Mucosa of descending colon (tissue), 3 donors: Measurements from ENCODE around the gene LDHA. TPM values are rescaled to one million over a fixed set of nuclear protein-coding genes. Genes with fewer than 3 reads are reported as not detected.

Experiments
- ATAC-seq: fragments of 200-7000 bp; cut with Tn5 transposase; one replicate; pipeline ENCODE4 v1.9.1; 2020; ENCODE audit warnings: mild to moderate bottlenecking, moderate library complexity
- DNase-seq, 3 donors: peaks; one replicate each; pipeline ENCODE4 v3.0.0-alpha.2; 2020
- H3K36me3 ChIP-seq: fragments of 200-600 bp; one replicate; pipeline ENCODE4 v1.8.0; 2021; ENCODE audit warnings: low read depth, mild to moderate bottlenecking
- H3K4me1 ChIP-seq: fragments of 200-600 bp; one replicate; pipeline ENCODE4 v1.8.0; 2021; ENCODE audit warnings: low read depth, mild to moderate bottlenecking
- H3K4me3 ChIP-seq: fragments of 200-600 bp; one replicate; pipeline ENCODE4 v1.8.0; 2021; ENCODE audit warnings: mild to moderate bottlenecking
- H3K9me3 ChIP-seq: fragments of 200-600 bp; one replicate; pipeline ENCODE4 v1.8.0; 2021; ENCODE audit warnings: mild to moderate bottlenecking
- intact Hi-C, 2 donors: fragments of 100-400 bp; cut with DNase I in 1 of 2; cut with micrococcal nuclease in 1 of 2; formaldehyde crosslinking; loops; one replicate each; pipeline versions ENCODE4 v1.11.0 to v1.11.1; 2022; cut with DNase I, micrococcal nuclease
- total RNA-seq, 3 donors: library from RNA; stranded (reverse); fragmentation: NEBNext Ultra II Directional in 2 of 3; extraction: Animal tissue kit (Norgen Biotek cat#: 25700) in 2 of 3; gene quantifications; one replicate each; pipeline versions ENCODE4 v1.2.1 to v1.2.4, GENCODE V29; 2021 to 2023
- TF ChIP-seq, protein P1 (sequence below): fragments of 200-600 bp; IDR thresholded peaks from one replicate; pipeline ENCODE4 v1.8.0; 2022; ENCODE audit warnings: antibody characterized with exemption, mild to moderate bottlenecking
- donor health status: DM: no; HTN: no; CAD: no; lungs with moderate emphysema.
- donor health status: DM: no; HTN: no; CAD: no.
- donor health status: DM: no; HTN: yes; CAD: no.

The LDHA gene
- total RNA-seq, 3 donors from 2014 or later: 453 to 504 (median 462) TPM

- Histone ChIP-seq H3K4me3 (no peak overlapping the region), H3K36me3 (no peaks in the 10 kb centered on the region), H3K9me3 (no peaks in the 10 kb centered on the region), H3K4me1 (no peaks in the 10 kb centered on the region)
- DNase-seq (no peak), ATAC-seq (no peak)
- TF ChIP-seq, protein P1, sequence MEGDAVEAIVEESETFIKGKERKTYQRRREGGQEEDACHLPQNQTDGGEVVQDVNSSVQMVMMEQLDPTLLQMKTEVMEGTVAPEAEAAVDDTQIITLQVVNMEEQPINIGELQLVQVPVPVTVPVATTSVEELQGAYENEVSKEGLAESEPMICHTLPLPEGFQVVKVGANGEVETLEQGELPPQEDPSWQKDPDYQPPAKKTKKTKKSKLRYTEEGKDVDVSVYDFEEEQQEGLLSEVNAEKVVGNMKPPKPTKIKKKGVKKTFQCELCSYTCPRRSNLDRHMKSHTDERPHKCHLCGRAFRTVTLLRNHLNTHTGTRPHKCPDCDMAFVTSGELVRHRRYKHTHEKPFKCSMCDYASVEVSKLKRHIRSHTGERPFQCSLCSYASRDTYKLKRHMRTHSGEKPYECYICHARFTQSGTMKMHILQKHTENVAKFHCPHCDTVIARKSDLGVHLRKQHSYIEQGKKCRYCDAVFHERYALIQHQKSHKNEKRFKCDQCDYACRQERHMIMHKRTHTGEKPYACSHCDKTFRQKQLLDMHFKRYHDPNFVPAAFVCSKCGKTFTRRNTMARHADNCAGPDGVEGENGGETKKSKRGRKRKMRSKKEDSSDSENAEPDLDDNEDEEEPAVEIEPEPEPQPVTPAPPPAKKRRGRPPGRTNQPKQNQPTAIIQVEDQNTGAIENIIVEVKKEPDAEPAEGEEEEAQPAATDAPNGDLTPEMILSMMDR: no peak
- intact Hi-C loops: no loop called here
Observed at GRCh38 chr11:18429332-18429731, 35.0 kb downstream of the LDHA start.

DNA sequence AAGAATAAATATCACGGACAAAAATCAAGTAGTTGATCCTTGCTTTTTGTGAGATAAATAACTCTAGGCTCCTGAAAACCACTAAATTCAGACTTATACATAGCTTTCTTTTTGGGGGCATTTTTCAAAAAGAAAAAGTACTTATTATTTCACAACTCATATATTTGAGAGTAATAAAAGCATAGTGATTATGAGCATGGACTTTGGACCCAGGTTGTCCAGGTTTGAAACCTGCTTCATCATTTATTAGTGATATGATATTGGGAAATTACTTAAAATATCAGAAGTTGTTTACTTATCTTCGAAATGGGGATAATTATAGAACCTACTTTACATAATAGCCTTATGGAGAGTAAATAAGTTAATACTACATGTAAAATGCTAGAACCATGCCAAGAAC, 44.3 kb downstream of the LDHA start:
- no peak for DNase-seq
- ATAC-seq: no peak
- H3K36me3 ChIP-seq: no peaks in the 10 kb centered on the region
- H3K4me3 ChIP-seq: no peak overlapping the region
- H3K9me3 ChIP-seq: no peaks in the 10 kb centered on the region
- no peaks in the 10 kb centered on the region for H3K4me1 ChIP-seq
- TF ChIP-seq, protein P1: no peak
- intact Hi-C loops: no loop called here

GRCh38 chr11:18449251-18449650, 54.9 kb downstream of the LDHA start:
- TF ChIP-seq, protein P1: no peak
- H3K4me3 ChIP-seq: no peak overlapping the region
- H3K36me3 ChIP-seq: no peaks in the 10 kb centered on the region
- no peaks in the 10 kb centered on the region for H3K9me3 ChIP-seq
- DNase-seq (no peak), ATAC-seq (no peak)
- intact Hi-C loops: no loop called here
- no peaks in the 10 kb centered on the region for H3K4me1 ChIP-seq

DNA sequence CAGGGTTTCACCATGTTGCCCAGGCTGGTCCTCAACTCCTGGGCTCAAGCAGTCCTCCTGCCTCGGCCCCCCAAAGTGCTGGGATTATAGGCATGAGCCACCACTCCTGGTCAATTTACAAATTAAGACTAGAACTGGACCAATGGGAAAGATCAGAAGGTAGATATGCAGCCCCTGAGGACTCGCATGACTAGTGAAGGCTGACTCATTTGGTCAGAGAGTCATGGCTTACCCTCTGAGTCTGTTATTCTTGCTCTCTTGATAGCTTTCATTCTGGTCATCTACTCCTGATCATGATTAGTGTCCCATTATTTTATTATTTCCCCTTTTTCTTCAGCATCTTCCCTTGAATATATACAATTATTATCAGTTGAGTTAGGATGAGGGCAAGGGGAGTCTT, 58.6 kb downstream of the LDHA start:
- H3K36me3 ChIP-seq: no peaks in the 10 kb centered on the region
- H3K4me3 ChIP-seq: no peak overlapping the region
- no peak for ATAC-seq
- intact Hi-C loops: no loop called here
- TF ChIP-seq, protein P1: no peak
- H3K4me1 ChIP-seq: no peaks in the 10 kb centered on the region
- no peaks in the 10 kb centered on the region for H3K9me3 ChIP-seq
- DNase-seq: no peak

DNA sequence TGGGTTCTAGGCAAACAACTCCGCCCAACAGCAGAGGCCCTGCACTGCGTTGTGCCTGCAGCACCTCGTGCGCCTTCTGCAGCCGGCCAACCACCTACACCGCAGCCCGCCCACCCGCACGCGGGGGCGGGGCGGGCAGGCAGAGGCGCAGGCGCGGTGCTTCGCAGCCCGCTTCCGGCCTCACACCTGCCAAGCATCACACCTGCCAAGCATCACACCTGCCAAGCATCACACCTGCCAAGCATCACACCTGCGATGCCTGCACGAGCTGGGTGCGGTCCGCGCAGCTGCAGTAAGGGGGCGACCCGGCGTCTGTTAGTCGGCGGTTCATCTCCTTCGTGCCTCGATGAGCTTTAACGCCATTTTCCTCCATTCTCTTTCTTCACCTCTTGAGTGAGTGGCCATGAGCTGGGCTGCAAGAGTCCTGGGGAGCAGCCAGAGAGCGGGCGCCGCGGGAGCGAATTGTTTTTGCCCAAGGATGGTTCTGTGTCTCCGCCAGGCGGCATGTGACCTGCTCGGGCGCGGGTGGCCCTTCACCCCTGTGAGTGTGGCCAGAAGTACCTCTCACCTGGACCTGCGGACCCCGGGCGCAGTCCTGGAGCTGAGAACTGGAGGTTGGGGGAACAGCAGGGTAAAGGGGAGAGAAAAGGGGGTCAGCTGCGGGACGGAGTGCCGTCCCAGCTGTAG, 61.5 kb downstream of the LDHA start, which contains the start of gene LDHAL6A:
TSS of gene LDHAL6A (plus strand) at position 171 of the 687 bp plus-strand sequence. CDS start 825 bp downstream, outside the sequence.
- no peak for ATAC-seq
- no peak within 1 kb of the TSS for H3K4me3 ChIP-seq
- H3K9me3 ChIP-seq: no peaks in the 10 kb centered on the region
- no peak for DNase-seq
- no peaks in the 10 kb centered on the region for H3K4me1 ChIP-seq
- intact Hi-C loops: no loop called here
- TF ChIP-seq, protein P1: no peak
- H3K36me3 ChIP-seq: no peaks in the 10 kb centered on the region
